ENCODE measurements around the gene TNC. TPM values are rescaled to one million over a fixed set of nuclear protein-coding genes. Genes with fewer than 3 reads are reported as not detected.

Gene TNC
- total RNA-seq, 2 experiments from 2014 or later, result 0.12 TPM; not detected in 1

- Mint-ChIP-seq H3K27me3 (peaks cover 4% of the 10 kb centered on the region), H3K36me3 (ENCODE audit: low read depth) (no peaks in the 10 kb centered on the region), H3K9me3 (no peaks in the 10 kb centered on the region), H3K27ac (no peak overlapping the region), H3K4me1 (no peaks in the 10 kb centered on the region), H3K4me3 (no peak overlapping the region)
- CTCF ChIA-PET, result no interaction called here
- DNase-seq, result no peak
- POLR2A ChIA-PET, result no interaction called here
These were observed 33.8 kb downstream of the TNC start for GRCh38 chr9:115084157-115084556.

GRCh38 chr9:115080242-115080641 is 37.7 kb downstream of the TNC start:
- CTCF ChIA-PET, result no interaction called here
- no peak overlapping the region for H3K4me3 Mint-ChIP-seq
- H3K9me3 Mint-ChIP-seq, result no peaks in the 10 kb centered on the region
- no peaks in the 10 kb centered on the region for H3K36me3 Mint-ChIP-seq (ENCODE audit: low read depth)
- DNase-seq, result no peak
- H3K27ac Mint-ChIP-seq, result no peak overlapping the region
- POLR2A ChIA-PET, result no interaction called here
- no peaks in the 10 kb centered on the region for H3K4me1 Mint-ChIP-seq
- peaks cover 4% of the 10 kb centered on the region for H3K27me3 Mint-ChIP-seq

- H3K27me3 Mint-ChIP-seq, result peaks cover 4% of the 10 kb centered on the region
- no peaks in the 10 kb centered on the region for H3K9me3 Mint-ChIP-seq
- DNase-seq, result no peak
- no peaks in the 10 kb centered on the region for H3K36me3 Mint-ChIP-seq (ENCODE audit: low read depth)
- H3K27ac Mint-ChIP-seq, result no peak overlapping the region
- ChIA-PET POLR2A (no interaction called here), CTCF (interaction anchor here (1.1 kb wide), 1 partner anchor 10 kb away, joined by 3 read pairs; no protein-coding TSS in a partner anchor)
- no peak overlapping the region for H3K4me3 Mint-ChIP-seq
- H3K4me1 Mint-ChIP-seq, result no peaks in the 10 kb centered on the region
These were observed 38.8 kb downstream of the TNC start for GRCh38 chr9:115079156-115079555.

- CTCF ChIA-PET, result no interaction called here
- Mint-ChIP-seq H3K4me3 (no peak overlapping the region), H3K4me1 (no peaks in the 10 kb centered on the region), H3K27ac (no peak overlapping the region), H3K36me3 (ENCODE audit: low read depth) (no peaks in the 10 kb centered on the region), H3K9me3 (no peaks in the 10 kb centered on the region), H3K27me3 (peaks cover 16% of the 10 kb centered on the region)
- POLR2A ChIA-PET, result no interaction called here
- DNase-seq, result no peak
These were observed 44.5 kb downstream of the TNC start for GRCh38 chr9:115073456-115073855.

- POLR2A ChIA-PET, result no interaction called here
- H3K9me3 Mint-ChIP-seq, result no peaks in the 10 kb centered on the region
- no peak overlapping the region for H3K4me3 Mint-ChIP-seq
- DNase-seq, result no peak
- CTCF ChIA-PET, result no interaction called here
- H3K4me1 Mint-ChIP-seq, result no peaks in the 10 kb centered on the region
- no peak overlapping the region for H3K27ac Mint-ChIP-seq
- H3K27me3 Mint-ChIP-seq, result peaks cover 26% of the 10 kb centered on the region
- no peaks in the 10 kb centered on the region for H3K36me3 Mint-ChIP-seq (ENCODE audit: low read depth)
These were observed 46.8 kb downstream of the TNC start for GRCh38 chr9:115071176-115071575.

- no peak for DNase-seq
- CTCF ChIA-PET, result no interaction called here
- POLR2A ChIA-PET, result no interaction called here
- no peaks in the 10 kb centered on the region for H3K4me1 Mint-ChIP-seq
- H3K36me3 Mint-ChIP-seq (ENCODE audit: low read depth), result no peaks in the 10 kb centered on the region
- H3K27me3 Mint-ChIP-seq, result peaks cover 29% of the 10 kb centered on the region
- no peak overlapping the region for H3K27ac Mint-ChIP-seq
- H3K9me3 Mint-ChIP-seq, result no peaks in the 10 kb centered on the region
- no peak overlapping the region for H3K4me3 Mint-ChIP-seq
These were observed 48.2 kb downstream of the TNC start for GRCh38 chr9:115069771-115070170.

- Mint-ChIP-seq H3K4me3 (no peak overlapping the region), H3K9me3 (no peaks in the 10 kb centered on the region), H3K36me3 (ENCODE audit: low read depth) (no peaks in the 10 kb centered on the region), H3K4me1 (no peaks in the 10 kb centered on the region), H3K27me3 (peaks cover 29% of the 10 kb centered on the region), H3K27ac (no peak overlapping the region)
- ChIA-PET CTCF (interaction anchor here (1.2 kb wide), 1 partner anchor 10 kb away, joined by 3 read pairs; no protein-coding TSS in a partner anchor), POLR2A (no interaction called here)
- DNase-seq, result no peak
These were observed 48.7 kb downstream of the TNC start for GRCh38 chr9:115069302-115069701.

GRCh38 chr9:115068031-115068430 is 49.9 kb downstream of the TNC start:
- CTCF ChIA-PET, result interaction anchor here (0.6 to 1.2 kb wide), 2 partner anchors 11 to 405 kb away, joined by 3 to 5 read pairs; no protein-coding TSS in a partner anchor
- Mint-ChIP-seq H3K9me3 (no peaks in the 10 kb centered on the region), H3K36me3 (ENCODE audit: low read depth) (no peaks in the 10 kb centered on the region), H3K27me3 (peaks cover 29% of the 10 kb centered on the region), H3K4me1 (no peaks in the 10 kb centered on the region), H3K4me3 (no peak overlapping the region), H3K27ac (no peak overlapping the region)
- POLR2A ChIA-PET, result no interaction called here
- no peak for DNase-seq

- ChIA-PET POLR2A (no interaction called here), CTCF (no interaction called here)
- H3K4me1 Mint-ChIP-seq, result no peaks in the 10 kb centered on the region
- peaks cover 21% of the 10 kb centered on the region for H3K27me3 Mint-ChIP-seq
- H3K36me3 Mint-ChIP-seq (ENCODE audit: low read depth), result no peaks in the 10 kb centered on the region
- H3K9me3 Mint-ChIP-seq, result no peaks in the 10 kb centered on the region
- no peak overlapping the region for H3K27ac Mint-ChIP-seq
- H3K4me3 Mint-ChIP-seq, result no peak overlapping the region
- no peak for DNase-seq
These were observed 54.7 kb downstream of the TNC start for GRCh38 chr9:115063058-115063845.

GRCh38 chr9:115058684-115059315 is 59.2 kb downstream of the TNC start:
- ChIA-PET CTCF (no interaction called here), POLR2A (no interaction called here)
- H3K36me3 Mint-ChIP-seq (ENCODE audit: low read depth), result no peaks in the 10 kb centered on the region
- no peaks in the 10 kb centered on the region for H3K4me1 Mint-ChIP-seq
- H3K27me3 Mint-ChIP-seq, result peaks cover 38% of the 10 kb centered on the region
- no peaks in the 10 kb centered on the region for H3K9me3 Mint-ChIP-seq
- DNase-seq, result no peak
- no peak overlapping the region for H3K4me3 Mint-ChIP-seq
- H3K27ac Mint-ChIP-seq, result no peak overlapping the region

GRCh38 chr9:115058175-115058574 is 59.8 kb downstream of the TNC start:
- Mint-ChIP-seq H3K27me3 (peaks cover 38% of the 10 kb centered on the region), H3K36me3 (ENCODE audit: low read depth) (no peaks in the 10 kb centered on the region), H3K27ac (no peak overlapping the region), H3K4me3 (no peak overlapping the region), H3K4me1 (no peaks in the 10 kb centered on the region), H3K9me3 (no peaks in the 10 kb centered on the region)
- ChIA-PET CTCF (no interaction called here), POLR2A (no interaction called here)
- DNase-seq, result no peak

GRCh38 chr9:115057559-115057958 is 60.4 kb downstream of the TNC start:
- Mint-ChIP-seq H3K27me3 (peaks cover 42% of the 10 kb centered on the region), H3K9me3 (no peaks in the 10 kb centered on the region), H3K4me1 (no peaks in the 10 kb centered on the region), H3K4me3 (no peak overlapping the region), H3K27ac (no peak overlapping the region), H3K36me3 (ENCODE audit: low read depth) (no peaks in the 10 kb centered on the region)
- DNase-seq, result no peak
- POLR2A ChIA-PET, result no interaction called here
- CTCF ChIA-PET, result no interaction called here

GRCh38 chr9:115050002-115050490 is 67.9 kb downstream of the TNC start:
- H3K9me3 Mint-ChIP-seq, result no peaks in the 10 kb centered on the region
- H3K27me3 Mint-ChIP-seq, result peaks cover 31% of the 10 kb centered on the region
- no peak for DNase-seq
- POLR2A ChIA-PET, result no interaction called here
- H3K4me3 Mint-ChIP-seq, result no peak overlapping the region
- CTCF ChIA-PET, result interaction anchor here (1.5 kb wide), 1 partner anchor 295 kb away, joined by 3 read pairs; no protein-coding TSS in a partner anchor
- no peaks in the 10 kb centered on the region for H3K36me3 Mint-ChIP-seq (ENCODE audit: low read depth)
- H3K4me1 Mint-ChIP-seq, result no peaks in the 10 kb centered on the region
- no peak overlapping the region for H3K27ac Mint-ChIP-seq

Data from activated CD4-positive, alpha-beta T cell treated with anti-CD3 and anti-CD28 coated beads, Interleukin-2, amount 10 ng/mL, durations not matched to agents 7 days and 5 days (primary cell).